NCI-H345 treated with DMSO at 0.1 percent for 48 hours (cell line): ENCODE data around the gene NCK1.
"Not testable (repeated sequence)": the region's sequence is repeated elsewhere in the genome, so short reads cannot be mapped to it uniquely, and the experiment has no call there.

ENCODE experiments used
- DNase-seq: peaks from one replicate; lab custom pipeline; 2025; ENCODE audit not compliant: unreplicated experiment; lab: John Stamatoyannopoulos, UW

NCK1 gene

DNA sequence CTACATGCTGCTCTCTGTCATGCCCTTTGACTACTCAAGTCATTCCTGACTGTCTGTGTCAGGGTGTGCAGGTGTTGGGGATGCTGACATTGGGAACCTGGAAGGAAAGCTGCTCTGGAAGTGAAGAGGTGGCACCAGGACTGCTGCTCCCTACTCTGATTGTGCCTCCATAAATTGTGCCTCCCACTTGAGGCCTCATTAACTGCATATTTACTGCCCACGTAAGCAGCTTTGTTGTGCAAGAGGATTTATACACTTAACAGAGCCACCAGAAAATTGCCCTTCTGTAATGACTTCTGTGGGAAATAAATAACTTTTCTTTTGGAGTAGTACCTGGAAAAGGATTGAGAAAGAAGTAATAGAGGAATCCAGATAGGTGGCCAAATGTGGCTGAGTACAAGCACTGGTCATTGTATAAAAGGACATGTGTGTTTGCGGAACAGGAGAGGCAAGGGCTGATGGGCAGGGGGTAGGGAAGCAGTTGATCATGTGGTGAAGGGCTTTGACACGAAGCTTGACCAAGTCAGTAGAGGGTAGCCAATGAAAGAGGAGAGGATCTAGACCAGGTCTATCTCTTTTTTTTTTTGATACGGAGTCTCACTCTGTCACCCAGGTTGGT is 120.6 kb downstream of the NCK1 start:
- no peak for DNase-seq

DNA sequence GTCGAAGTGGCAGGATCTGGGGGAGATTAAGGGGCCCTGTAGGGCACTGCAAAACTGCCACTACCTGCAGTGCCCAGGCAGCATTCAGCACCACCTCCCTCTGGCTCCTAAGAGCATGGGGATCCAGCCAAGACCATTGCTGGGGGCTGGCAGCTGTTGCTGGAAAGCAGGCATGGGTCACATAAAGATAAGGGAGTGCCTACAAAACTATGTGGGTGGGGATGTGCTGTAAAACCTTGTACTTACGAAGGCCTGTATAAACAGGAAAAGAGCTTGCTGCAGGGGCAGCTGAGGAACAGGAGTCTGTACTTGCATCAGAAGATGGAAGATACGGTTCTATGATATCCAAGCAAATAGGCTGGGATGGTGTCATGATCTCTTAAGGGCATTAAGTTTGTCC is 122.8 kb downstream of the NCK1 start:
- DNase-seq: no peak

DNA sequence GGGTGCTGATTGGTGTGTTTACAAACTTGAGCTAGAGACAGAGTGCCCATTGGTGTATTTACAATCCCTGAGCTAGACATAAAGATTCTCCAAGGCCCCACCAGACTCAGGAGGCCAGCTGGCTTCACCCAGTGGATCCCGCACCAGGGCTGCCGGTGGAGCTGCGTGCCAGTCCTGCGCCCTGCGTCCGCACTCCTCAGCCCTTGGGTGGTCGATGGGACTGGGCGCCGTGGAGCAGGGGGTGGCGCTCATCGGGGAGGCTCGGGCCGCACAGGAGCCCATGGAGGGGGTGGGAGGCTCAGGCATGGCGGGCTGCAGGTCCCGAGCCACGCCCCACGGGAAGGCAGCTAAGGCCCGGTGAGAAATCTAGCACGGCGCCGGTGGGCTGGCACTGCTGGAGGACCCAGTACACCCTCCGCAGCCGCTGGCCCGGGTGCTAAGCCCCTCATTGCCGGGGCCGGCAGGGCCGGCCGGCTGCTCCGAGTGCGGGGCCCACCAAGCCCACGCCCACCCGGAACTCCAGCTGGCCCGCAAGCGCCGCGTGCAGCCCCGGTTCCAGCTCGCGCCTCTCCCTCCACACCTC is 125.5 kb downstream of the NCK1 start:
- DNase-seq: not testable (repeated sequence)

DNA sequence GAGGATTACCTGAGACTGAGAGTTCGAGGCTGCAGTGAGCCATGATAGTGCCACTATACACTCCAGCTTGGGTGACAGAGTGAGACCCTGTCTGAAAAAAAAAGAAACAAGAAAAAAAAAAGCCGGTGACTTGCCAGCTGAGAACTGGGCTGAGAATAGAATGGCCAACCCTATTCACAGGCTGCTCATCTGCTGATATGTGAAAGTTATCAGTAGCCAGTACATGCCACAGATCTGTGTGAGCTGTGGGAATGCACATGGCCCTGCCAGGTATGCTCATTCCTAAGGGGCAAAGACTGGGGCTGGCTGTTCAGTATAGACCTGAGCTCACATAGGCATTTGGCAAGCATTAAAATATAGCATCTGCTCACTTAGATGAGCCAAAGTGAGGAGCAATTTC is 126.6 kb downstream of the NCK1 start:
- no peak for DNase-seq

- DNase-seq: no peak
Observed at GRCh38 chr3:136989781-136990524, 127.9 kb downstream of the NCK1 start.

GRCh38 chr3:136990826-136991225 is 128.8 kb downstream of the NCK1 start:
- DNase-seq: no peak

DNA sequence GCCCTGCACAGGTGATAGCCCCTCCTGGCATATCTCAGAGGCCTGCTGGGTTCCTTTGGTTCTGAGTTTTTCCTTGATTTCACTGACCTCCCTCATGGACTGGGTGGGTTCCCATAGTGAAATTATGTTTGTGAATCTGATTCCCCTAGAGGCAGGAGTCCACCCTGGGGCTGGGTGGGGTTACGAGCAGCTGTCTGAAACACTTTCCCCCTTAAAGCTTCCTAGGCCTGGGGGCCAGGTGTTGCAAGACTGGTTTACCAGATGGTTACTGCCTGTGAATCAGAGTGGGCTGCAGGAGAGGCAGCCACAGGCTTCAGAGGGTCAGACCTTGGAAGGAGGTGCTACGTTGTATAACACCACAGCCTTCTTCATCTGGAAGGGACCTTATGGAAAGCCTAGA is 130.1 kb downstream of the NCK1 start:
- no peak for DNase-seq

- DNase-seq: peak; percentile 9
Observed at GRCh38 chr3:136994772-136995516, 132.9 kb downstream of the NCK1 start.

DNA sequence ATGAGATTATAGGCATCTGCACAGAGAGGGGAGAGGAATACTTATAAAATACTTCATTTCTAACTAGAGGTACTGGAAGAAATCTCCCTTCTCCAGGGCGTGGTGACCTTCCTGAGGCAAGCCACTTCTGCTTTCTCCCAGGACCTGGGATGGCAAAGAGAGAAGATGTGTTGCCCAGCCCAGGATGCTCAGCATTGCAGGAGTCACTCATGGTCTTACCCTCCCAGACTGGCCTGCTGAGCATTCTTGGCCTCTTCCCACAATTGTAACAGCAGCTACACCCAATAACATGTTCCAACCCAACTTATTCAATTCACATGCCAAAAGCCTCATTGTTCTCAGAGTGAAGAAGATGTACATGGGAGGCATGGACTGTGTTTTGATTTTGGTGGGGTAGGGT is 133.6 kb downstream of the NCK1 start:
- DNase-seq: no peak
